Kidney (tissue), 14 donors: ENCODE results near the gene LHPP. TPM values are rescaled to one million over a fixed set of nuclear protein-coding genes. Genes with fewer than 3 reads are reported as not detected.

Experiments
- DNase-seq, 5 donors: peaks; one replicate each; pipeline ENCODE4 v3.0.0-alpha.2; 2013 to 2020
- FAIRE-seq: peaks from 2 replicates; lab custom pipeline; 2012; peaks lifted over from hg19 to GRCh38; lab: Jason Lieb, UNC
- H3K27ac ChIP-seq, 2 donors: one replicate each; pipeline ENCODE4 v1.7.0; 2013; ENCODE audit warnings: low read depth in 2 of 2, low read length in 2 of 2, inconsistent platforms in 1 of 2
- H3K27me3 ChIP-seq: one replicate; pipeline ENCODE4 v1.7.1; 2013; ENCODE audit warnings: low read length, inconsistent platforms; ENCODE audit not compliant: control insufficient read depth, insufficient read depth
- H3K36me3 ChIP-seq, 3 donors: one replicate each; pipeline versions ENCODE4 v1.7.0 to v1.7.1; 2013; ENCODE audit warnings: low read length in 3 of 3, control low read depth in 1 of 3, inconsistent platforms in 1 of 3; ENCODE audit not compliant: insufficient read depth in 3 of 3, control insufficient read depth in 2 of 3
- H3K4me1 ChIP-seq, 3 donors: one replicate each; pipeline versions ENCODE4 v1.7.0 to v1.7.1; 2013; ENCODE audit warnings: low read length in 3 of 3, inconsistent platforms in 1 of 3, low read depth in 1 of 3; ENCODE audit not compliant: control insufficient read depth in 2 of 3, insufficient read depth in 2 of 3
- H3K4me3 ChIP-seq, 3 donors: one replicate each; pipeline versions ENCODE4 v1.7.0 to v1.8.1; 2013; ENCODE audit warnings: low read length in 3 of 3, control low read depth in 1 of 3, inconsistent platforms in 1 of 3
- H3K9ac ChIP-seq, 3 donors: one replicate each; pipeline versions ENCODE4 v1.7.0 to v1.7.1; 2013; ENCODE audit warnings: low read length in 3 of 3, control low read depth in 1 of 3, inconsistent platforms in 1 of 3
- H3K9me3 ChIP-seq, 3 donors: one replicate each; pipeline versions ENCODE4 v1.7.0 to v1.7.1; 2013; ENCODE audit warnings: low read length in 3 of 3, control low read depth in 1 of 3, inconsistent platforms in 1 of 3; ENCODE audit not compliant: control insufficient read depth in 2 of 3, insufficient read depth in 1 of 3
- intact Hi-C: fragments of 100-400 bp; cut with DNase I; formaldehyde crosslinking; loops from one replicate; pipeline ENCODE4 v1.11.1; 2022
- polyA plus RNA-seq: library from polyadenylated mRNA; stranded (reverse); fragments of 350-450 nt; fragmentation: Illumina TruSeq; extraction: RNeasy Lipid Tissue Mini Kit (QIAGEN cat#74804); gene quantifications from one replicate; pipeline ENCODE4 v1.2.3, GENCODE V29; 2014; ENCODE audit warnings: low read depth, low replicate concordance; ENCODE audit not compliant: insufficient read depth
- total RNA-seq: library from RNA; stranded (reverse); fragmentation: NEBNext Ultra II Directional; extraction: Animal tissue kit (Norgen Biotek cat#: 25700); gene quantifications from one replicate; pipeline ENCODE4 v1.2.1, GENCODE V29; 2021
- TF ChIP-seq, protein P1 (sequence below): IDR thresholded peaks from 3 replicates; pipeline ENCODE4 v1.5.1; 2012; ENCODE audit warnings: mild to moderate bottlenecking, moderate library complexity, borderline replicate concordance; ENCODE audit not compliant: insufficient read depth; ENCODE audit errors: extremely low read depth
- donor health status: control.
- donor health status: control.
- donor health status: control.
- donor health status: control.
- donor health status: control.
- donor health status: DM: yes; HTN: yes; CAD: no.
- donor health status: Normal renal cell carcinoma (clear cell type).

Gene LHPP
- total and polyA plus RNA-seq, 2 donors from 2014 or later = 16.6 to 52.5 TPM

DNA sequence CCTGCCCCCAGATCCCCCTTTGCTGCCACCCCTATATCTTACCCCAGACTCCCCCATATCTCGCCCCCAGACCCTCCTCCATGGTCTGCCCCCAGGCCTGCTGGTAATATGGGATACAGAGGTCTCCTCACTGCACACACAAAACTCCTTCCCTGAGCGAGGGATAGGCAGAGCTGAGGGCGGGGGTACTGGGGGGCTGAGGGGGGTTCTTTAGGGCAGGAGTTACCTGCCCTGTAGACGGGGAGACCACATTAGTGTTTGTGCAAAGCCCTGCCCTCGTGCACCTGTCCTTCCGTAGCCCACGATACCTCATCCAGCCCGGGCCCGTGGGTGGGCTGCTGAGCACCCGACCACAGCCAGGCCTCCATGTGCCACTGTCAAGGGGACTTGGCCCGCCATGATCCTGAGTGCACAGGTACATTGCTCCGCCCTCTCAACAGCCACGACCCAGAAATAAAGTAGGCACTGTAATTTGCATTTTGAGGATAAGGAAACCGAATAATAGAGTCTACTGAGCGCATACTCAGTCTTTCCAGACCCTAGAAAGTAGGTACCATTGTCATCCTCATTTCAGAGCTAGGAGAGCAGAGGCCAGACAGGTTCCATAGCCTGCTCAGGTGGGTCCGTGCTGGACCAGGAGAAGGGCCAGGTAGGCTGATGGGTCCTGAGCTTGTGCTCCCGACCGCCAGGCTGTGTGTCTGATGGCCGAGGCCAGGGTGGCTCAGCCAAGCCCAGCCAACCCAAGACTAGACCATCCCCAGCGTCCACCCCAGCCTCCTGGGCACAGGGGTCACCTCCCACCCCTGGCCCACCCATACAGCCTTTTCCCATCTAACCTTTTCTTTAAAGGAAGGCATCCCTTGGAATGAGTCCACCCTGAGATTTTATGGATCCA, 115.2 kb downstream of the LHPP start:
- no peaks in the 10 kb centered on the region for H3K27me3 ChIP-seq
- H3K9me3 ChIP-seq = no peaks in the 10 kb centered on the region
- TF ChIP-seq, protein P1, sequence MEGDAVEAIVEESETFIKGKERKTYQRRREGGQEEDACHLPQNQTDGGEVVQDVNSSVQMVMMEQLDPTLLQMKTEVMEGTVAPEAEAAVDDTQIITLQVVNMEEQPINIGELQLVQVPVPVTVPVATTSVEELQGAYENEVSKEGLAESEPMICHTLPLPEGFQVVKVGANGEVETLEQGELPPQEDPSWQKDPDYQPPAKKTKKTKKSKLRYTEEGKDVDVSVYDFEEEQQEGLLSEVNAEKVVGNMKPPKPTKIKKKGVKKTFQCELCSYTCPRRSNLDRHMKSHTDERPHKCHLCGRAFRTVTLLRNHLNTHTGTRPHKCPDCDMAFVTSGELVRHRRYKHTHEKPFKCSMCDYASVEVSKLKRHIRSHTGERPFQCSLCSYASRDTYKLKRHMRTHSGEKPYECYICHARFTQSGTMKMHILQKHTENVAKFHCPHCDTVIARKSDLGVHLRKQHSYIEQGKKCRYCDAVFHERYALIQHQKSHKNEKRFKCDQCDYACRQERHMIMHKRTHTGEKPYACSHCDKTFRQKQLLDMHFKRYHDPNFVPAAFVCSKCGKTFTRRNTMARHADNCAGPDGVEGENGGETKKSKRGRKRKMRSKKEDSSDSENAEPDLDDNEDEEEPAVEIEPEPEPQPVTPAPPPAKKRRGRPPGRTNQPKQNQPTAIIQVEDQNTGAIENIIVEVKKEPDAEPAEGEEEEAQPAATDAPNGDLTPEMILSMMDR = no peak
- no peaks in the 10 kb centered on the region for H3K4me1 ChIP-seq
- FAIRE-seq (no peak), DNase-seq (peak in 2 of 5 donors; percentile 31 to 52)
- intact Hi-C loops = no loop called here
- no peak overlapping the region for H3K27ac ChIP-seq
- H3K36me3 ChIP-seq = no peaks in the 10 kb centered on the region
- H3K9ac ChIP-seq = no peak overlapping the region
- H3K4me3 ChIP-seq = no peak overlapping the region

DNA sequence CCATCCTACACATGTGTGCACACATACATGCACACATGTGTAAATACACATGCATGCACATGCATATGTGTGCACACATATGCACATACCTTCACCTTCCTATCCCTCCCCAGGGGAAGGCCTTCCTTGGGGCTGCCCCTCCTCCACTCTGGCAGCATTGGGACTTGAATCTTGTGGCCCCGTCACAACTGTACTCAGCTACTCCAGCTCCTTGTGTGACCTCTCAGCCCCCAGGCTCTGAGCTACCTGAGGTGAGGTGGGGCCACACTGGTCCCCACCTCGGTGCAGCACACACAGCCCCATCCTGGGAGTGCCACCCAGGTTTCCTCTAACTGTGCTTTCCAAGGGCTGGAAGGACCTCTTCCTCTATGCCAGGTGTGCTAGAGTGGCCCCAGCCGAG, 116.0 kb downstream of the LHPP start:
- DNase-seq (peak in 2 of 5 donors; percentile 11 to 33), FAIRE-seq (no peak)
- no peaks in the 10 kb centered on the region for H3K27me3 ChIP-seq
- H3K9ac ChIP-seq = no peak overlapping the region
- no peak overlapping the region for H3K4me3 ChIP-seq
- H3K27ac ChIP-seq = no peak overlapping the region
- TF ChIP-seq, protein P1 = no peak
- no peaks in the 10 kb centered on the region for H3K9me3 ChIP-seq
- intact Hi-C loops = no loop called here
- no peaks in the 10 kb centered on the region for H3K4me1 ChIP-seq
- no peaks in the 10 kb centered on the region for H3K36me3 ChIP-seq

DNA sequence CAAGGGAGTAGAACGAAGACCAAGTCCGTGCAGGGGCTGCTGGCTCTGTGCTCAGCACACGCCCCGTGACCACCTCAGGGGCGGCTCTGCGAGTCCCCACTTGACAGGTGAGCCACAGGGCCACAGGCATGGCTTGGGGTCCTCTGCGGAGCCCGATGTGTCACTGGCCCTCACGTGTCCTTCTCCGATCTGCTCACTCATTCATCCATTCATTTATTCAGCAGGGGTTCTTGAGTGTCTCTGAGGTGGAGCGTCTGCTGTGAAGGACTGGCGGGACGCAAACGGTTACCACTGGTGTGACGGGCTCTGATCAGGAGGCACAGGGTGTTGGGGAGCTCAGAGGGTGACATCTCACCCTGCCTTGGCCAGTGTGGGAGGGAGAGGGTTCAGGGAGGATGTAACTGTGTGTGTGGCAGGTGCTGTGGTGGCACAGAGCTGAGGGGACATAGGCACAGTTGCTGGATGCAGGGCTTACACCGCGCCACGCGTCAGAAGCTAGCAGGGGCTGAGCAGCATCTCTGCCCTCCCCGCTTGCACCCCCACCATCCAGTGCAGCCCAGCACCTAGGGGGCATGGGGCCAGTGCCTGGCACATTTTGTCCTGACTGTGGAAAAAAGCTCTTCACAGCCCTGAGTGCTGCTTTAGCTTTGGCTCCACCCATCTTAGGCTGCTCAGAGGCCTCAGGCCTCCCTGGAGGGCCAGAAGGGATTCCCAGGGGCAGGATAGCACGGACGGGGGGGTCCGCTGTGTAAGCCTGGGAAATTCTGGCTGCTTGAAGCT, 116.8 kb downstream of the LHPP start:
- H3K4me3 ChIP-seq = no peak overlapping the region
- intact Hi-C loops = no loop called here
- H3K4me1 ChIP-seq = no peaks in the 10 kb centered on the region
- H3K9me3 ChIP-seq = no peaks in the 10 kb centered on the region
- no peak overlapping the region for H3K27ac ChIP-seq
- TF ChIP-seq, protein P1 = no peak
- FAIRE-seq (no peak), DNase-seq (peak in 2 of 5 donors; percentile 28 to 50)
- no peaks in the 10 kb centered on the region for H3K36me3 ChIP-seq
- no peak overlapping the region for H3K9ac ChIP-seq
- no peaks in the 10 kb centered on the region for H3K27me3 ChIP-seq
